HepG2 (cell line): ENCODE data around the gene TMEM14B. TPM values are rescaled to one million over a fixed set of nuclear protein-coding genes. Genes with fewer than 3 reads are reported as not detected.
"Not testable (repeated sequence)": the region's sequence is repeated elsewhere in the genome, so short reads cannot be mapped to it uniquely, and the experiment has no call there.

ENCODE experiments used
- ARNT2 ChIP-seq: sonication (generic); formaldehyde crosslinking; IDR thresholded peaks from 2 replicates; pipeline ENCODE4 v1.8.0; 2022; ENCODE audit warnings: mild to moderate bottlenecking, low read depth, missing genetic modification reagents, moderate library complexity
- ATF2 ChIP-seq: sonication (generic); formaldehyde crosslinking; IDR thresholded peaks from 2 replicates; pipeline ENCODE4 v1.4.0; 2020; ENCODE audit warnings: missing genetic modification reagents
- ELF1 ChIP-seq: sonication (generic); formaldehyde crosslinking; IDR thresholded peaks from 2 replicates; pipeline ENCODE4 v1.4.0; 2020; ENCODE audit warnings: missing genetic modification reagents
- GZF1 ChIP-seq: sonication (generic); formaldehyde crosslinking; IDR thresholded peaks from 2 replicates; pipeline ENCODE4 v1.5.1; 2020; ENCODE audit warnings: mild to moderate bottlenecking, missing genetic modification reagents
- KDM2A ChIP-seq: sonication (generic); formaldehyde crosslinking; IDR thresholded peaks from 2 replicates; pipeline ENCODE4 v1.4.0; 2020; ENCODE audit warnings: low read depth, missing genetic modification reagents, borderline replicate concordance
- MEF2D ChIP-seq: sonication (generic); formaldehyde crosslinking; IDR thresholded peaks from 2 replicates; pipeline ENCODE4 v1.5.1; 2020; ENCODE audit warnings: mild to moderate bottlenecking, missing genetic modification reagents
- MIER2 ChIP-seq: IDR thresholded peaks from 2 replicates; pipeline ENCODE4 v1.6.1; 2016; ENCODE audit warnings: missing biosample characterization, missing genetic modification reagents
- NFYC ChIP-seq: IDR thresholded peaks from 2 replicates; pipeline ENCODE4 v1.6.1; 2016; ENCODE audit warnings: missing genetic modification reagents, missing compliant biosample characterization
- NR2C2 ChIP-seq: sonication (generic); formaldehyde crosslinking; IDR thresholded peaks from 2 replicates; pipeline ENCODE4 v1.4.0; 2020; ENCODE audit warnings: missing genetic modification reagents, mild to moderate bottlenecking, moderate library complexity, borderline replicate concordance
- POGZ ChIP-seq: sonication (generic); formaldehyde crosslinking; IDR thresholded peaks from 2 replicates; pipeline ENCODE4 v1.4.0; 2020; ENCODE audit warnings: mild to moderate bottlenecking, missing genetic modification reagents
- POLR2AphosphoS5 ChIP-seq: IDR thresholded peaks from 2 replicates; pipeline ENCODE4 v1.6.1; 2012; ENCODE audit warnings: low read depth, low read length
- POLR2G ChIP-seq: fragments of 200-400 bp; formaldehyde crosslinking; IDR thresholded peaks from 2 replicates; pipeline ENCODE4 v1.6.1; 2018; ENCODE audit warnings: mild to moderate bottlenecking, low read depth, low read length, moderate library complexity
- PPARG ChIP-seq: conservative IDR thresholded peaks from 2 replicates; pipeline ENCODE4 v1.6.1; 2016; ENCODE audit warnings: missing biosample characterization, missing genetic modification reagents
- SETDB1 ChIP-seq: sonication (generic); formaldehyde crosslinking; IDR thresholded peaks from 2 replicates; pipeline ENCODE4 v1.5.1; 2020; ENCODE audit warnings: missing genetic modification reagents, mild to moderate bottlenecking, borderline replicate concordance
- SIN3B ChIP-seq: fragments of 150-350 bp; IDR thresholded peaks from 2 replicates; pipeline ENCODE4 v1.6.1; 2014; ENCODE audit warnings: low read length
- SNAPC5 ChIP-seq: sonication (generic); formaldehyde crosslinking; IDR thresholded peaks from 2 replicates; pipeline ENCODE4 v1.8.1; 2023; ENCODE audit warnings: mild to moderate bottlenecking, missing genetic modification reagents, borderline replicate concordance
- SOX6 ChIP-seq, 2 experiments: fragments of 450-650 bp in 1 of 2; sonication (generic) in 1 of 2; formaldehyde crosslinking in 1 of 2; IDR thresholded peaks; 2 replicates each; pipeline versions ENCODE4 v1.4.0 to v1.6.1; 2017 to 2020; ENCODE audit warnings: antibody characterized with exemption in 1 of 2, mild to moderate bottlenecking in 1 of 2, missing genetic modification reagents in 1 of 2
- TOE1 ChIP-seq: sonication (generic); formaldehyde crosslinking; IDR thresholded peaks from 2 replicates; pipeline ENCODE4 v1.4.0; 2020; ENCODE audit warnings: mild to moderate bottlenecking, missing genetic modification reagents
- ZC3H13 ChIP-seq: sonication (generic); formaldehyde crosslinking; IDR thresholded peaks from 2 replicates; pipeline ENCODE4 v1.8.1; 2023; ENCODE audit warnings: mild to moderate bottlenecking, missing genetic modification reagents, moderate library complexity
- ZNF335 ChIP-seq: sonication (generic); formaldehyde crosslinking; IDR thresholded peaks from 2 replicates; pipeline ENCODE4 v1.4.0; 2020; ENCODE audit warnings: missing genetic modification reagents
- ZNF431 ChIP-seq: sonication (generic); formaldehyde crosslinking; IDR thresholded peaks from 2 replicates; pipeline ENCODE4 v1.9.0; 2022; ENCODE audit warnings: missing genetic modification reagents, low read depth, mild to moderate bottlenecking, borderline replicate concordance
- ZNF572 ChIP-seq: sonication (generic); formaldehyde crosslinking; IDR thresholded peaks from 2 replicates; pipeline ENCODE4 v1.5.1; 2020; ENCODE audit warnings: mild to moderate bottlenecking, missing genetic modification reagents
- ZNF703 ChIP-seq: sonication (generic); formaldehyde crosslinking; IDR thresholded peaks from 2 replicates; pipeline ENCODE4 v1.5.1; 2020; ENCODE audit warnings: missing genetic modification reagents, mild to moderate bottlenecking, moderate library complexity, borderline replicate concordance
- ZSCAN9 ChIP-seq: IDR thresholded peaks from 2 replicates; pipeline ENCODE4 v1.6.1; 2016; ENCODE audit warnings: borderline replicate concordance
- polyA plus RNA-seq, 8 experiments: library from polyadenylated mRNA; depleted of rRNA in 3 of 8; stranded (reverse) in 7 of 8; unstranded in 1 of 8; fragments of >200 nt; fragmentation: Illumina TruSeq in 4 of 8; extraction: Trizol in 4 of 8; gene quantifications; 2 replicates each; pipeline versions ENCODE4 v1.2.1 to v1.2.3, GENCODE V29; 2011 to 2016; ENCODE audit warnings: low read depth in 4 of 8, missing spikeins in 1 of 8, mixed read lengths in 1 of 8; ENCODE audit not compliant: insufficient read depth in 1 of 8
- total RNA-seq, 5 experiments: library from RNA; depleted of rRNA; stranded (reverse); fragments of >200 nt; fragmentation: Illumina TruSeq; extraction: Trizol; gene quantifications; 2 replicates each; pipeline ENCODE4 v1.2.3, GENCODE V29; 2016; ENCODE audit warnings: low read depth in 1 of 5

The TMEM14B gene
- total and polyA plus RNA-seq, 2 of the 13 experiments (the other 11 are each of a cell fraction or from before 2014, with no cell fraction given), result 133 to 200 TPM

- peak; percentile 96 for TF ChIP-seq POLR2G
- peak; percentile 93 for TF ChIP-seq POGZ
- TF ChIP-seq SOX6 (IDR thresholded peaks at IDR 0.05), result not testable (repeated sequence)
- peak; percentile 54; the same call in 1 of the 2 replicates for TF ChIP-seq SOX6 (CRISPR knock-in tag; IDR thresholded peaks at IDR 0.05)
- TF ChIP-seq ZNF703, result peak; percentile 74; the same call in 1 of the 2 replicates
- peak; percentile 82; the same call in 1 of the 2 replicates for TF ChIP-seq TOE1
- TF ChIP-seq ZSCAN9, result peak; percentile 62; the same call in 1 of the 2 replicates
- TF ChIP-seq MIER2 (CRISPR knock-in tag), result peak; percentile 56; the same call in 1 of the 2 replicates
- peak; percentile 39; the same call in 1 of the 2 replicates for TF ChIP-seq NR2C2 (CRISPR knock-in tag)
- TF ChIP-seq ZNF572, result 0 out of 2 replicates have a peak, but pooled peaks have one; percentile 33
- peak; percentile 73; the same call in 1 of the 2 replicates for TF ChIP-seq ZNF335 (CRISPR knock-in tag)
- 0 out of 2 replicates have a peak, but pooled peaks have one; percentile 71 for TF ChIP-seq ZC3H13 (CRISPR knock-in tag)
- TF ChIP-seq PPARG (CRISPR knock-in tag), result 0 out of 2 replicates have a peak, but pooled peaks have one; percentile 19
- TF ChIP-seq ATF2 (CRISPR knock-in tag), result peak; percentile 71; the same call in 1 of the 2 replicates
- 0 out of 2 replicates have a peak, but pooled peaks have one; percentile 79 for TF ChIP-seq SETDB1 (CRISPR knock-in tag)
- TF ChIP-seq GZF1, result peak; percentile 85; the same call in 1 of the 2 replicates
- TF ChIP-seq POLR2AphosphoS5, result peak; percentile 90
- TF ChIP-seq NFYC (CRISPR knock-in tag), result peak; percentile 93
- peak; percentile 36; the same call in 1 of the 2 replicates for TF ChIP-seq ZNF431 (CRISPR knock-in tag)
- TF ChIP-seq SNAPC5 (CRISPR knock-in tag), result 0 out of 2 replicates have a peak, but pooled peaks have one; percentile 57
- TF ChIP-seq KDM2A, result peak; percentile 29; the same call in 1 of the 2 replicates
- TF ChIP-seq ARNT2, result peak; percentile 75
- TF ChIP-seq SIN3B, result 0 out of 2 replicates have a peak, but pooled peaks have one; percentile 52
- TF ChIP-seq MEF2D (CRISPR knock-in tag), result peak; percentile 53; the same call in 1 of the 2 replicates
- peak; percentile 40 for TF ChIP-seq ELF1 (CRISPR knock-in tag)
Observed at GRCh38 chr6:10720960-10721849, 26.4 kb upstream of the TMEM14B start (continued).
